HG02870 (cell line): ENCODE results near the gene TSC2.

ENCODE experiments used
- ATAC-seq: cut with Tn5 transposase; IDR thresholded peaks from one replicate; pipeline ENCODE4 v1.9.1; 2021; ENCODE audit warnings: mild to moderate bottlenecking, moderate library complexity; ENCODE audit not compliant: unreplicated experiment

The TSC2 gene

GRCh38 chr16:2047330-2048115 is at the start of gene TSC2, which contains the start of gene NTHL1:
TSC2 (plus strand) TSS chr16:2047985; CDS start chr16:2048616, 631 bp downstream.
NTHL1 (minus strand) TSS chr16:2047834; CDS start chr16:2047823, 11 bp downstream.
- peak; percentile 93 for ATAC-seq

DNA sequence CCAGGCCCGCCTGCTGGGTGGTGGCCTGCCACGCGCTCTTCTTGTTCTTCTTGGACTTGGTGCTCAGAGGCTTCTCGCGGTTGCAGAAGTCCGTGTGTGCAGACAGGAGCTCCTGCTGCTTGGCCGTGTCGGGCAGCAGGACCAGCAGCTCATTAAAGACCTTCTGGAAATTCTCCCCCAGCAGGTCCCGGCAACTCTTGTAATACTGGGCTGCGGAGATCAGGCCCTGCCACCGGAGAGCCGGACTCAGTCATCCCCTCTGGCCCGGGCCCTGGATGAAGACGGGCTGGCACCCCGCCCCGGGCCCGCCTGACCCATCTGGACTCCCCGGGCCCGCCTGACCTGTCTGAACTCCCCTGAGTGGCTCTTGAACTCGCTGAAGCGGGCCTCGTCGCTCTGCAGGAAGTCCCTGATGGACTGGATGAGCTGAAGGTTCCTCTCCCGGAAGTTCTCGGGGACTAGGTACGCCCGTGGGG is 49.4 kb upstream of the TSC2 start:
- no peak for ATAC-seq

DNA sequence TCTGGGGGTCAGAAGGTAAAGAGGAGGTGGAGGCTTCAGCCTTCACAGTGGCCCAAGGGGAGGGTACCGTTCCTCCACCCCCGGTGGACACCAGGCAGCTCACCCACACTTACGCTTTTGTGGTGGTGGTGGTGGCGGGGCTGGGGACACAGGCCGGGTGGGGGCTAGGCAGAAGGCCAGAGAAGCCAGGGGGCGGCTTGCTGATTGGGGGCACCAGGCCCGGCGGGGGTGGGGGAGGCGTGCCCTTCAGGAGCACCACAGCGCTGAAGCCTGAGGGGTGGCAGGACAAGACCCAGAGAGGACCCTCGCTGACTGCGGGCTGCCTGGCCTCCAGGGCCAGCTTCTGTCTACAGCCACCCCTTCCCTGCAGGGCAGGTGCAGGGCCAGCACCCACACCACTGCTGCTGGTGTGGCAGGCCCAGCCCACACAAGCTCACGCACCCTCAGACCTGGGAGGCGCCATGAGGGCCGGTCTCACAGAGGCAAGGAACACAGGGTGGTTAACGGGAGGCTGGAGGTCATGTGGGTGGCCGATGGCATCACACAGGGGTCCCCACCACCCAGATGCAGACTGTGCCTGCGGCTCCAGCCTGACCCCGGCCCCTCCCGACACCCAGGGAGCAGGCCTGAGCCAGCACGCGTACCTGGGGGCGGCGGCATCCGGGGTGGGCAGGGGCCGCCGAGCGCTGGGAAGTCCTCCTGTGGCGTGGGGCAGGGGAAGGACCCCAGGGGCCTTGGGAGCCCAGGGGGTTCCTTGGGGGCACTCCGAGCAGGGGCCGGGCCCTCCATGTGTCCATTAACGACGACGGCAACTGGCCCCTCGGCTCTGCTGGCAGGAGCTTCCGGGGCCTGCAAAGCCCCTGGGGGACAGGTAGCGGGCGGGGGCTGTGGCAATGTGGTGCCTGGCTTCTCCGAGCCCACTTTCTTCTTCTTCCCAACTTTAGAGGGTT is 48.7 kb upstream of the TSC2 start:
- ATAC-seq, result no peak

DNA sequence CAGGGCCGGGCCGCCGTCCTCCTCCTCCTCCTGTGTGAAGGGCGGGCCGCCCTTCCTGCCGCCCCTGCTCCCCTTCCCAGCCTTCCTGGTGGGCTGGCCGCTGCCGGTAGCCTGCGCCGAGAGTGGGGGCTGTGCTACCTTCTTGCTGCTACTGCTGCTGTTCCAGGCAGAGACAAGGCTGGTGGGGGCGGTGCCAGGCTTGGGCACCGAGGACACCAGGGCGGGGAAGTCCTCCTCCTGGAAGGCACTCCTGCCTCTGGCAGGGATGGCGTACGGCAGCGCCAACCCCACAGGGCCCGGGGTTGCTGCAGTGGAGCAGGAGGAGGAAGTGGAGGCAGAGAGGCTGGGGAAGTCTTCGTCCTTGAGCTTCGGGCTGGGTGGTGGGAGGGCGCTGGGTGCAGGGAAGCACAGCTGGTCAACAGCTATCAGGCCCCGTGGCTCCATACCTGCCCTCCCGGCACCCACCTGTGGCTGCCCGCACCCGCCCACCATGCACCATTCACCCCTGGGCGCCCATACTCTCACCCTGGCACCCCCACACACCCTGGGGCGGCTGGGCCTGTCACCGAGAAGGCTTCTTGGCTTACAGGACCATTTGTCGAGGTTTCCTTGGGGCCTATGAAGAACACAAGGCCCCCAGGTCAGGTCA is 47.8 kb upstream of the TSC2 start:
- ATAC-seq, result no peak

- ATAC-seq, result no peak
These were observed 46.8 kb upstream of the TSC2 start for GRCh38 chr16:2001035-2001434.

GRCh38 chr16:2001456-2002355 is 46.1 kb upstream of the TSC2 start:
- ATAC-seq, result no peak

- ATAC-seq, result no peak
These were observed 45.2 kb upstream of the TSC2 start for GRCh38 chr16:2002406-2003230.

- no peak for ATAC-seq
These were observed 44.5 kb upstream of the TSC2 start for GRCh38 chr16:2003231-2003826.

- ATAC-seq, result peak; percentile 54
These were observed 43.8 kb upstream of the TSC2 start for GRCh38 chr16:2003827-2004641.

GRCh38 chr16:2004795-2005517 is 42.8 kb upstream of the TSC2 start:
- no peak for ATAC-seq

GRCh38 chr16:2005646-2006045 is 42.1 kb upstream of the TSC2 start:
- no peak for ATAC-seq

DNA sequence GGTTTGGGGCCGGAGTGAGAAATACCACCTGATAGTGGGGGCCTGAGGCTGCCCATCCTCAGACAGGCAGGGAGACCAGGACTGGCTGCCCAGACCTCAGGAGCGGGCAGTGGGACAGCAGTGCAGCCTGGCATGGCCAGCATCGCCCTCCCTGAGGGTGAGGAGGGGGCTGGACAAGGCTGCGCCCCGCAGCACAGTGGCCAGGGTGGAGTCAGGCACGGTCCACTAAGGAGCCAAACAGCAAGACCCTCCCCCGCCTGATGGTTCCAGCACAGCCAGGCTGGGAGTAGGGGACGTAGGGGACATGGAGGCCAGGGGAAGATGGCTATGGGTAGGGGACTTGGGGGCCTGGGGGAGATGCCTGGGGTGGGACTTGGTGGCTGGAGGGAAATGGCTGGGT is 41.5 kb upstream of the TSC2 start:
- ATAC-seq, result no peak

- ATAC-seq, result no peak
These were observed 40.5 kb upstream of the TSC2 start for GRCh38 chr16:2007081-2007836.

GRCh38 chr16:2008009-2008526 is 39.7 kb upstream of the TSC2 start:
- no peak for ATAC-seq

DNA sequence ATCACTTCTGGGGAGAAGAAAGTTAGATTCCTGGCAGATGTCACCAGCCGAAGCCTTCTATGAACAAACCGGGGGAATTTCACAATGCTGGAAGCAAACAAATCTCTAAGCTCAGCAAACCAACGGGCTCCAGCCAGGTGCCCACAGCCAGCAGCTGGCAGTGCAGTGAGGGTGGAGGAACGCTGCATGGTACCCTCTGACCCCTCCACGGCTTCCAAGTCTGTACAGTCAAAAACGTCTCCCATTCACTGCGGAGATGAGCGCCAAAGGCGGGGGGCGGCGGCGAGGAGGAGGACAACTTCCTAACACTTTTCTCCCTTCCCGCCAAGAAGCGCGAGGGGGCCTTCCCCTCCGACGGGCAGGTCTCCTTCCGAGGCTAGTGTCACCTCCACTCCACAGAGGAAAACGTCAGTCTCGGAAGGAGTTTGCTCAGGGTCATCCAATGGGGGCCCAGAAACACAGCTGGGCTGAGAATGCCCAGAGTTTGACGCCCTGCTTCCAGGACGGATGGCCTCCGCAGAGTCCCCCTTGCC is 39.1 kb upstream of the TSC2 start:
- peak; percentile 15 for ATAC-seq

- peak; percentile 28 for ATAC-seq
These were observed 38.5 kb upstream of the TSC2 start for GRCh38 chr16:2009164-2009711.
